Kasumi-1 (cell line): Measurements from ENCODE around the gene RUNX1.

Experiments
- DNase-seq, 2 experiments: peaks; one replicate each; lab custom pipeline; 2025; lab: John Stamatoyannopoulos, UW

Gene RUNX1

DNA sequence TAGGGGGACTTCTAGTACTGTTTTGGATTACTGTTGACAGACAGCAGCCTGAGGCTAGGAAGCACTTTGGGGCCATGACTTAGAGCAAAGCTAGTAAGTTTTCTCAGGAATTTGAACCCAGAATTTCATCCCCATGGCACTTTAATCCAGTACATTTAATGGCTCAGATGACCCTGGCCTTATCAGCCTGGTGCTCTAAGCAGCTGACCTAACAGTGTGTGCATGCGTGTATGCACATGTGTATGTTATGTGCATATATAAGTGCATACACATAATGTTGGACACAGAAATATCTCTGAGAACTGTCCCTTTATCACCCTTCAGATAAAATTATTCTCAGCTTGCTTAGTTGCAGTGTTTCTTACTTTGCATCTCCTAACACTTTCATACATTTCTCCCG lies 265.3 kb downstream of the RUNX1 start:
- no peak for DNase-seq

GRCh38 chr21:34782506-34783360 lies 266.4 kb downstream of the RUNX1 start:
- no peak for DNase-seq

GRCh38 chr21:34781526-34781925 lies 267.6 kb downstream of the RUNX1 start:
- no peak for DNase-seq

GRCh38 chr21:34779860-34780259 lies 269.2 kb downstream of the RUNX1 start:
- DNase-seq = no peak

- no peak for DNase-seq
These were observed 273.3 kb downstream of the RUNX1 start for GRCh38 chr21:34775793-34776192.

DNA sequence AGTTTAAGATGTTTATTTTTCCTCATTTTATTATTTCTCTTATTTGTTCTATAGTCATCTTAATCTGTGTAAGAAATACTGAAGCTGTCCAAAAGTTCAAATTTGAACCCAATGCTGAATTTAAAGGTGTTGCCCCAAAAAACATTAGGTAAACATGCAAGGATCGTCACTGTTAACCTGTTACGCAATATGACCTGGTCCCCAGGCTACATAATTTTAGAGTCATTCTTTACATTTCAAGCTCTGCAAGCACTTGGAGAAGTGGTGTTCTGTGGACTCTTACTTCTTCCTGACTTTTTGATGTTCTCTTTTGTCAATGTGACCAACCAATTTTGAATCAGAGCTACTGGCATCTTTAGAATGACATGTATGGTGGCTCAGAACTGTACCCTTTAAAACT lies 274.4 kb downstream of the RUNX1 start:
- DNase-seq = no peak

- DNase-seq = no peak
These were observed 277.5 kb downstream of the RUNX1 start for GRCh38 chr21:34771512-34772028.

GRCh38 chr21:34770576-34770975 lies 278.5 kb downstream of the RUNX1 start:
- no peak for DNase-seq

DNA sequence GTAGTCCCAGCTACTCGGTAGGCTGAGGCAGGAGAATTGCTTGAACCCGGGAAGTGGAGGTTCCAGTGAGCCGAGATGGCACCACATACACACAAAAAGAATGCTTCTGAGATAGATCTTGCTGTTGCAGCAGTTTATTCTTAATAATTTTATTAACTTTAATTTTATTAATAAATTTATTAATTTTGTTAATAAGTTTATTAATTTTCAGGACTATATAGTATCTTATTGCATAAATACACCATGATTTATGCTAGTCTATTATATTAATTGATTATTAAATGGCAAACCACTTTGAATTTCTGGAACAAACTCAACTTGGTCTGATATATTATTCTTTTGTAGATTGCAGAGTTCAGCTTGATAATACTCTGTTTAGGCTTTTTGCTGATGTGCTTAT lies 280.8 kb downstream of the RUNX1 start:
- DNase-seq = no peak

GRCh38 chr21:34766862-34767261 lies 282.2 kb downstream of the RUNX1 start:
- no peak for DNase-seq

DNA sequence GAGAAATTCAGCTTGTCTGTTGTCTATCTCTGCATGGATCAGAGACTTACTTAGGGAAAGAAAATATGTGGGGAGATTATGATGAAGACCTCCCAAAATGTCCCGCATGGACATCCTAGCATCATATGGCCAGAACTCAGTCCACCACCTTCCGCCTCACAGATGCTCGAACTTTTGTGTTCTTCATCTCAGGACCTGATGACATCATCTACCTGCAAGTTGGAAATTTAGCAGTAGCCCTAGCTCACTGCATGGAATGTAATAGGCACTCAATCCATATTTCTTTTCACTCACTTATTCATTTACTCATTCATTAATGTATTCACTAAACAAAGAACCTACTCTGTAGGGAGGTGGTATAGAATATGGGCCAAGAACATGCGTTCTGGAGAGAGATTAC lies 283.5 kb downstream of the RUNX1 start:
- no peak for DNase-seq

GRCh38 chr21:34764715-34765284 lies 284.3 kb downstream of the RUNX1 start:
- DNase-seq = no peak

- no peak for DNase-seq
These were observed 286.3 kb downstream of the RUNX1 start for GRCh38 chr21:34762786-34763185.

DNA sequence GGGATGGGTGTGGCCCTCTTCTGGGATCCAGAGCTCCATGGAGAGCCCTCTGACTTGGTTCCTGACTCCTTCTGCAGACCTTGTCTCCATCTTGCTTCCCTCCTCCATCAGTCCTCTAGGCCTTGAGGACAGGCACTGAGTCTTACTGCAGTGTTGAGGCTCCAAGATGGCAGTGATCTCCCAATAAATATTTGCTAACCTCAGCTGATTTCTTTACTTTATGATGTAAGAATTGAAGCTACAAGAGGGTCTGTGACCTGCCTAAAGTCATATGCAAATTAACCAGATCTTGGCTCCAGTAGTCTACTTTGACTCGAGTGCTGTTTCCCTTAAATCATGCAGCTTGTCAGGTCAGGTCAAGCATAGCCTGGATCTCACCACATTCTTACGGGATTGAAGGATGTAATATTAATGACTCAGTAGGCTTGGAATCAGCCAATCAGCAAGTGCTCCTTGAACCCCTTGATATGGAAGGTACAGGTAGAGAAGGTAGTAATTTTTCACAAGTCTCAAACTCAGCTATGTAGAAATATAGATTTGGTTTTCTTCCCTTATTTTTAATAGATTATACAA lies 287.3 kb downstream of the RUNX1 start:
- DNase-seq = no peak

DNA sequence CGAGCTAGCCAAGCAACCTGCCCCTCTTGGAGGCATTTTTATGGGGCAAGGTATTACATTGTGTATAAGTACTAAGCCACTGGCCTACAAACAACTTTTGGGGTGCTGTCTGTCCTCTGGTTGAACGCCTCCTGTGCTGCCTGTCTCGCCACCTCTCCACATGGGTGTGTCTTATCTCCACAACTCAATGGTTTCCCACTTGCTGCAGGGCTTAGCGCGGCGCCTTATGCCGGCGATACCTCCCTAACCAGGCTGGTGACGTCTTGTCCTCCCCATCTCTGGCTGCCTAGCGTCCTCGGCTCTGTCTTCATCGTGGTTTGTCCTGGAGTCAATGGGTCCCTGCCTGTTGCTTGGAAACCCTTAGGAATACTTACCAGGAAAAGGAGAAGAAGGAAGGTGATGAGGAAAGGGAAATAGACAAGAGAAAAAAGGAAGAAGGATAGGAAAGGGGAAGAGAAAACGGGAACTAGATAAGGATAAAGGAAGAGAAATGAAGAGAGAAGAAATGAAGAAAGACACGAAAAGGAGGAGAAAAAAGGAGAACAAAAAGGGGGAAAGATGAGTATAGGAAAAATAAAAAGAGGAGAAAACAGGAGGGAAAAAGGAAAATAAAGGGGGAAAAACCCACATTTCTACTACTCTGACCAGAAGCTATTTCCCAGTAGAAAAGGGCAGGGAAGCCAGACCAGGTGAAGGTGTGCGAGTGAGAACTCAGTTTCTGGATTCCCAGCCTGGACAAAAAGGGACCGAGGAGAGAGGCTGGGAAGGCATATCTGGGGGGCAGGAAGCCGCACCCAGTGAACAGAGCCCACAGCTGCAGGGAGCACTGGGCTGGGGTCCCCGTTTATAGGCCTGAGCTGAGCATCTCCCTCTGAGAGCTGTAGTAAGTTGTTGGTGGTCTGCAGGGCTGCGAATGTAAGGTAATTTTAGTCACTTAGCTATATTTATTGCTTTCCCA lies 294.1 kb downstream of the RUNX1 start:
- no peak for DNase-seq

GRCh38 chr21:34748862-34749261 lies 300.2 kb downstream of the RUNX1 start:
- no peak for DNase-seq

DNA sequence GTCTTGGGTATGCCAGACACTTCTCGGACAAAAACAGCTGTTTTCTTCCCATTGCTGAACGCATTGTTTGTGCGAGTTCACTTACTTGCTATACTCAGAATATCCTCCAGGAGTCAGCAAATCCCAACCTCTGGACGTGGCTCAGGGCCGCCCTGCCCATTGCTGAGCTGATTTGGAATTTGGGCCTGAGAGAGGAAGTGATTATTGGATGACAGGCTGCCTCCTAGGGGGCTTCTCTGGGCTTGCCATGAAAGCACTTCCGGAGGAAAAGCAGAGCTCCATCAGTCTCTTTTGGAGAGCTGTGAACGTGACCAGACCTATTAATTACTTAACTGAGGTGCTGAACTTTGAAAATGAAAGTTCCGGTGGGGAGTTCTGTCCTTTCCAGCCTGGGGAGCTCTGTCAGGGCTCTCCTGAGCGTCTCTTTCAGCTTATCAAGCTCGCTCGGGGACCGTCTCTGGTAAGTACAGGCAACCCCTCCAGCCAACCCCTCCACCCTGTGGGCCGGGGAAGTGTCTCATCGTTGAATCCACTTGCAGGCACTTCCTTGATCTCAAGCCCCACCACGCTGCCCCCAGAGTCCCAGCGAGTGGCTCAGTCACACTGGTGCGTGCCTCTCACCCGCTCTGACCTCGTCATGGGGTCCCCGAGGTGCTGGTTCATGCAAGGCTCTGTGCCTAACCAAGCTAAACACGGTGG lies 303.4 kb downstream of the RUNX1 start:
- peak; percentile 86 to 87 for DNase-seq

DNA sequence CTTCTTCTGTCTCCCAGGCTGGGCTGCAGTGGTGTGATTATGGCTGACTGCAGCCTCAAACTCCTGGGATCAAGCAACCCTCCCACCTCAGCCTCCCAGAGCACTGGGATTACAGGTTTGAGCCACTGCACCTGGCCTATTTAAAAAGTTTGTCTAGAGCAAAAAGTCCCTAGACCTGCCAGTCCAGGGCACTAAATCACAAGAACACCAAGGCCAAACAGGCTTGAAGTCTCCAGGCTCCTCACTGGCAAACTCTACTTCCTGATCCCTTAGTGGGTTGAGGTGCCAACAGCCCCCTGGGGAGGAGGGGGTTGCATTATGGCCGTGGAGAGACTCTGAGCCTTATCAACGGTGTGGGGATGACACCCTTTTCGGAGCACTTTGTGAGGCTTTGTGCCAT lies 304.3 kb downstream of the RUNX1 start:
- no peak for DNase-seq

DNA sequence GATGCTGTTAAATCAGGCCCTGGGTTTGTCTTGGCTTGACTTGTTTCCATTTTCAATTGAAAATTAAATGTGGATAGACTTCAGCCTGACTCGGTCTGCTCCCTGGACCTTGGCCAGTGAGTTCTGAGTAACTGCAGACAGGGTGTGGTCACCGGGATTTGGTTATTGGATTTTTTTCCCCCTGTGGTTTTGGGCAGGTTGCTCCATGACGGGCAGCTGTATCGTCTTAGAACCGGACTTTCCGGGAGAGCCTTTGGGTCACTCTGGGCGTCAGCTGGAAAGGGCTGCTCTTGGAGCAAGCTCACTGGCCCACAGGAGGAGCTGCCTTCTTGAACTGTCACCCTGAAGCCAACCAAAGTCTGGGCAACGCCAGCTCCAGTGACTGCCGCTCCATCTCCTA lies 305.3 kb downstream of the RUNX1 start:
- DNase-seq = no peak

GRCh38 chr21:34743285-34743684 lies 305.8 kb downstream of the RUNX1 start:
- no peak for DNase-seq

DNA sequence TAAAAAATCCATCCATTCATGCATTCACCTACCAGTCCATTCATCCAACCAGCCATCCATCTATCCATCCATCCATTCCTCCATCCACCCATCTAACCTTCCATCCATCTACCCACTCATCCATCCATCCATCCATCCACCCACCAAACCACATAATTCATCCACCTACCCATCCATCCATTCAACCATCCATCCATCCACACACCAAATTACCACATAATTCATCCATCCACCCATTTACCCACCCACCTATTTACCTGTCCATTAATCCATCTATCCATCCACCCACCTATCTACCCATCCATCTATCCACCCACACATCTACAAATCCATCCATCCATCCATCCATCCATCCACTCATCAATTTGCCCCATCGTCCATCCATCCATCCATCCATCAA lies 308.9 kb downstream of the RUNX1 start:
- DNase-seq = no peak
